Measurements from ENCODE around the gene TXNRD1.

DNA sequence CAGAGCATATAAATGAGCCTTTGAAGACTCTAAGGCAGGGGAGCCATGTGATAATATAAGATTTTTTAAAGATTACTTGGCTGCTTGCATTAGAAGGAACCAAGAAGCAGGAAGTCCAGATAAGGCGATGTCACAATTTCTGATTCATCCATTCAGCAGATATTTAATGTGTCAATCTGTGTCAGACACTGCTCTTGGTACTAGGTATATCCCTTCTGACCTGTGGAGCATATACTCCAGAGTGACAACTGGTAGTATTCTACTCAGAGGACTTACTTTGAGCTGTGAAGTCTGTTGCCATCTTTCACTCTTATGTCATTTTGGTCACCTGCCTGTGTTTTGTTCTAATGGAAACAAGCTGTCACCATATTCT is 98.6 kb downstream of the TXNRD1 start:
- TF ChIP-seq POLR2A (IDR thresholded peaks at IDR 0.05) (no peak), POLR2AphosphoS5 (IDR thresholded peaks at IDR 0.05) (no peak)
- TF ChIP-seq, protein P1, sequence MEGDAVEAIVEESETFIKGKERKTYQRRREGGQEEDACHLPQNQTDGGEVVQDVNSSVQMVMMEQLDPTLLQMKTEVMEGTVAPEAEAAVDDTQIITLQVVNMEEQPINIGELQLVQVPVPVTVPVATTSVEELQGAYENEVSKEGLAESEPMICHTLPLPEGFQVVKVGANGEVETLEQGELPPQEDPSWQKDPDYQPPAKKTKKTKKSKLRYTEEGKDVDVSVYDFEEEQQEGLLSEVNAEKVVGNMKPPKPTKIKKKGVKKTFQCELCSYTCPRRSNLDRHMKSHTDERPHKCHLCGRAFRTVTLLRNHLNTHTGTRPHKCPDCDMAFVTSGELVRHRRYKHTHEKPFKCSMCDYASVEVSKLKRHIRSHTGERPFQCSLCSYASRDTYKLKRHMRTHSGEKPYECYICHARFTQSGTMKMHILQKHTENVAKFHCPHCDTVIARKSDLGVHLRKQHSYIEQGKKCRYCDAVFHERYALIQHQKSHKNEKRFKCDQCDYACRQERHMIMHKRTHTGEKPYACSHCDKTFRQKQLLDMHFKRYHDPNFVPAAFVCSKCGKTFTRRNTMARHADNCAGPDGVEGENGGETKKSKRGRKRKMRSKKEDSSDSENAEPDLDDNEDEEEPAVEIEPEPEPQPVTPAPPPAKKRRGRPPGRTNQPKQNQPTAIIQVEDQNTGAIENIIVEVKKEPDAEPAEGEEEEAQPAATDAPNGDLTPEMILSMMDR (IDR thresholded peaks at IDR 0.05), result no peak
